Peyer's patch (tissue), 4 donors: ENCODE measurements around the gene PRKD1. TPM values are rescaled to one million over a fixed set of nuclear protein-coding genes. Genes with fewer than 3 reads are reported as not detected.
"Not testable (repeated sequence)": the region's sequence is repeated elsewhere in the genome, so short reads cannot be mapped to it uniquely, and the experiment has no call there.

Experiments
- DNase-seq, 3 donors: peaks; one replicate each; pipeline ENCODE4 v3.0.0-alpha.2; 2017 to 2019
- H3K27ac ChIP-seq, 4 donors: fragments of 200-600 bp; sonication (generic); one replicate each; pipeline ENCODE4 v1.5.1; 2016 to 2019
- H3K27me3 ChIP-seq, 2 donors: fragments of 200-600 bp; sonication (generic); one replicate each; pipeline ENCODE4 v1.5.1; 2019
- H3K36me3 ChIP-seq, 3 donors: fragments of 200-600 bp; sonication (generic); one replicate each; pipeline ENCODE4 v1.5.1; 2016 to 2019
- H3K4me1 ChIP-seq, 4 donors: fragments of 200-600 bp; sonication (generic); one replicate each; pipeline ENCODE4 v1.5.1; 2016 to 2019
- H3K4me3 ChIP-seq, 4 donors: fragments of 200-600 bp; sonication (generic); 1 replicate in 3 of 4; 2 replicates in 1 of 4; pipeline ENCODE4 v1.5.1; 2016 to 2019; ENCODE audit warnings: mild to moderate bottlenecking in 1 of 4
- H3K9me3 ChIP-seq, 4 donors: fragments of 200-600 bp; sonication (generic); one replicate each; pipeline ENCODE4 v1.5.1; 2016 to 2019; ENCODE audit warnings: mild to moderate bottlenecking in 1 of 4
- CTCF ChIP-seq, 6 experiments: fragments of 450-650 bp in 4 of 6; fragments of 200-600 bp in 2 of 6; sonication (generic) in 1 of 6; IDR thresholded peaks; one replicate each; pipeline ENCODE4 v1.5.1; 2017 to 2019; ENCODE audit warnings: antibody characterized with exemption in 6 of 6, mild to moderate bottlenecking in 3 of 6, moderate library complexity in 1 of 6
- POLR2A ChIP-seq, 2 donors: fragments of 450-650 bp; IDR thresholded peaks; one replicate each; pipeline ENCODE4 v1.5.1; 2017; ENCODE audit warnings: antibody characterized with exemption in 2 of 2, mild to moderate bottlenecking in 2 of 2, moderate library complexity in 2 of 2
- total RNA-seq, 4 donors: library from RNA; depleted of rRNA; stranded (reverse); fragments of >200 nt; gene quantifications; one replicate each; pipeline ENCODE4 v1.1.0, GENCODE V29; 2016

The PRKD1 gene
- total RNA-seq, 4 donors from 2014 or later = 0.88 to 5.0 (median 3.6) TPM

GRCh38 chr14:29738056-29738455 lies 189.6 kb downstream of the PRKD1 start:
- no peaks in the 10 kb centered on the region for H3K9me3 ChIP-seq
- no peaks in the 10 kb centered on the region for H3K27me3 ChIP-seq
- no peak overlapping the region for H3K27ac ChIP-seq
- no peaks in the 10 kb centered on the region for H3K4me1 ChIP-seq
- no peak for DNase-seq
- TF ChIP-seq POLR2A (IDR thresholded peaks at IDR 0.05) = no peak
- H3K4me3 ChIP-seq = no peak overlapping the region
- H3K36me3 ChIP-seq = no peaks in the 10 kb centered on the region

GRCh38 chr14:29735459-29735858 lies 192.2 kb downstream of the PRKD1 start:
- TF ChIP-seq POLR2A (IDR thresholded peaks at IDR 0.05) (no peak), CTCF (IDR thresholded peaks at IDR 0.05) (no peak)
- no peaks in the 10 kb centered on the region for H3K4me1 ChIP-seq
- no peak overlapping the region for H3K27ac ChIP-seq

DNA sequence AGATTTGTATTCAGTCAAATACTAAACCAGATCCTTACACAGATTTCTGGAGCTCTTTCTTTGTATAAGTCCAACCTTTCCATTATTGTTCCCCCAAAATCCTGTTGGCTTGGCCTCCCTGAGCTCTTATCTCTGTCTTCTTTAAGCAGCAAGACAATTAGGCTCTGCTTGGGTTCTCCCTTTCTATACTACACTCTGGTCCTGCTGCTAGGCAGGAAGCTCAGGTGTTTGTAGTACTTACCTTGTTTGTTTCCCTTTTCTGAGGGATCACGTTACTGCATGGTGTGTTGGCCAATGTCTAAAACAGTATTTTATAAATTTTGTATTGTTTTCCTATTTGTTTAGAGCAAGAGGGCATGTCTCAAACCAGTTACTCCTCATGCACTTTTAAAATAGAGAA lies 192.9 kb downstream of the PRKD1 start:
- H3K36me3 ChIP-seq = no peaks in the 10 kb centered on the region
- no peak for DNase-seq
- H3K9me3 ChIP-seq = no peaks in the 10 kb centered on the region
- TF ChIP-seq CTCF (IDR thresholded peaks at IDR 0.05) = no peak
- TF ChIP-seq POLR2A (IDR thresholded peaks at IDR 0.05) = no peak
- H3K27me3 ChIP-seq = no peaks in the 10 kb centered on the region
- no peak overlapping the region for H3K4me3 ChIP-seq
- H3K27ac ChIP-seq = no peak overlapping the region
- no peaks in the 10 kb centered on the region for H3K4me1 ChIP-seq

More at GRCh38 chr14:29735459-29735858, 192.2 kb downstream of the PRKD1 start:
- Histone ChIP-seq H3K9me3 (no peaks in the 10 kb centered on the region), H3K4me3 (no peak overlapping the region), H3K27me3 (no peaks in the 10 kb centered on the region), H3K36me3 (no peaks in the 10 kb centered on the region)
- no peak for DNase-seq

DNA sequence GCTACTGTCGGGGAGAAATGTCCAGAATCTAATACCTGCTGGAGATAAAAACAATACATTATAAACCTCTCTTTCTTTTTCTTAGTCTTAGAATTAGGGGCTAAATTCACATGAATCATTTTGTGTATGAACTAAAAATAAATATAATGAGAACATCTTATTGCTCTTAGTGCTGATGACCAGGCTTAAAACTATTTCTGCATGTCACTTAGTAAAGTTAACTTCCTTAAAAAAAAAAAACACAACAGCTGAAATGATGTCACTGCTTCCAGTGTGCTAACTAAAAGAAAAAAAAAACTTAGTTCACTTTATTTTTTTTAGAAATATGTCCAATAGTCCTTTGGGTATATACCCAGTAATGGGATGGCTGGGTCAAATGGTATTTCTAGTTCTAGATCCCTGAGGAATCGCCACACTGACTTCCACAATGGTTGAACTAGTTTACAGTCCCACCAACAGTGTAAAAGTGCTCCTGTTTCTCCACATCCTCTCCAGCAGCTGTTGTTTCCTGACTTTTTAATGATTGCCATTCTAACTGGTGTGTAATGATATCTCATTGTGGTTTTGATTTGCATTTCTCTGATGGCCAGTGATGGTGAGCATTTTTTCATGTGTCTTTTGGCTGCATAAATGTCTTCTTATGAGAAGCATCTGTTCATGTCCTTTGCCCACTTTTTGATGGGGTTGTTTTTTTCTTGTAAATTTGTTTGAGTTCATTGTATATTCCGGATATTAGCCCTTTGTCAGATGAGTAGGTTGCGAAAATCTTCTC lies 200.9 kb downstream of the PRKD1 start:
- not testable (repeated sequence) for H3K27ac ChIP-seq, H3K36me3 ChIP-seq, DNase-seq, H3K4me1 ChIP-seq, H3K9me3 ChIP-seq, H3K27me3 ChIP-seq, H3K4me3 ChIP-seq

DNA sequence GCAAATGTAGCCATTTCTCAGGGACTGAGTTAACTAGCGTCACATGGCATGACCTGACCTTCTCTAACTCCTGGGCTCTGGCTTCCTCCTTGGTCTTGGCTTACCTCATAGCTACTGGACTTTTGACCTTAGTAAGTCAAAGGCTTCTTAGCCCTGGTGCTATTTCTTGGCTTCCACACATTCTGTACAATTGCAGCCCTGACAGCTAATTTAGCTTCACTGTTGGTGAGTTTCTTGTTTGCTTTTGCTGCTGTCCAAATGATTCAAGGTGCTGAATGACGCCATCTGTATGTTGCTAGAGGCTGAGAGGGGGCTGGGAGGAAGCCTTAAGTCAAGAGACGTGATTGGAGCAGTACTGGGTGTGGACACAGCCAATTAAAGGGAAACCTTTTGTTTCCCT lies 202.7 kb downstream of the PRKD1 start:
- H3K27me3 ChIP-seq = no peaks in the 10 kb centered on the region
- no peaks in the 10 kb centered on the region for H3K9me3 ChIP-seq
- TF ChIP-seq POLR2A (IDR thresholded peaks at IDR 0.05) (no peak), CTCF (IDR thresholded peaks at IDR 0.05) (no peak)
- no peaks in the 10 kb centered on the region for H3K36me3 ChIP-seq
- H3K27ac ChIP-seq = no peak overlapping the region
- DNase-seq = no peak
- no peak overlapping the region for H3K4me3 ChIP-seq
- no peaks in the 10 kb centered on the region for H3K4me1 ChIP-seq

DNA sequence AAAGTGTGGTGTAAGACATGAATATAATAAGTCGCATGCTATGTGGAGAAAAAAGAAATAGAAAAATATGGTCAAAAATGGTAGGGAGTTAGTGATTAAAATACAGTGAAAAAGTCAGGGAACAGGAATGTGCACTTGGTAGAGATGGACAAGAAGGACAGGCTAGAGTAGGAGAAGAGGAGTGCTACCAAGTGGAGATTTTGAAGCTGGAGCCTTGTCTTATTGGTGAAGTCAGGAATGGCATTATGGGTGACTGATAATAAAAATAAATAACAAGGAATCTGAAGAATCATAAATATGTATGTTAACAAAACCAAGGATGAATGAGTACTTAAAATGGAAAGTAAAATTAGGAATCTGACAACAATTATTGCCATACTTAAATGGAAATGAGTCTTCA lies 204.8 kb downstream of the PRKD1 start:
- TF ChIP-seq POLR2A (IDR thresholded peaks at IDR 0.05) = no peak
- no peak for TF ChIP-seq CTCF (IDR thresholded peaks at IDR 0.05)
- no peak overlapping the region for H3K4me3 ChIP-seq
- H3K27me3 ChIP-seq = no peaks in the 10 kb centered on the region
- H3K9me3 ChIP-seq = no peaks in the 10 kb centered on the region
- no peaks in the 10 kb centered on the region for H3K36me3 ChIP-seq
- no peak overlapping the region for H3K27ac ChIP-seq
- DNase-seq = no peak
- H3K4me1 ChIP-seq = no peaks in the 10 kb centered on the region

GRCh38 chr14:29721586-29721985 lies 206.1 kb downstream of the PRKD1 start:
- no peak for TF ChIP-seq CTCF (IDR thresholded peaks at IDR 0.05)
- no peak for TF ChIP-seq POLR2A (IDR thresholded peaks at IDR 0.05)
- H3K4me3 ChIP-seq = no peak overlapping the region
- no peaks in the 10 kb centered on the region for H3K27me3 ChIP-seq
- H3K27ac ChIP-seq = no peak overlapping the region
- no peak for DNase-seq
- H3K36me3 ChIP-seq = no peaks in the 10 kb centered on the region
- no peaks in the 10 kb centered on the region for H3K4me1 ChIP-seq
- H3K9me3 ChIP-seq = no peaks in the 10 kb centered on the region
